ENCODE data around the gene DHRS7C.

DNA sequence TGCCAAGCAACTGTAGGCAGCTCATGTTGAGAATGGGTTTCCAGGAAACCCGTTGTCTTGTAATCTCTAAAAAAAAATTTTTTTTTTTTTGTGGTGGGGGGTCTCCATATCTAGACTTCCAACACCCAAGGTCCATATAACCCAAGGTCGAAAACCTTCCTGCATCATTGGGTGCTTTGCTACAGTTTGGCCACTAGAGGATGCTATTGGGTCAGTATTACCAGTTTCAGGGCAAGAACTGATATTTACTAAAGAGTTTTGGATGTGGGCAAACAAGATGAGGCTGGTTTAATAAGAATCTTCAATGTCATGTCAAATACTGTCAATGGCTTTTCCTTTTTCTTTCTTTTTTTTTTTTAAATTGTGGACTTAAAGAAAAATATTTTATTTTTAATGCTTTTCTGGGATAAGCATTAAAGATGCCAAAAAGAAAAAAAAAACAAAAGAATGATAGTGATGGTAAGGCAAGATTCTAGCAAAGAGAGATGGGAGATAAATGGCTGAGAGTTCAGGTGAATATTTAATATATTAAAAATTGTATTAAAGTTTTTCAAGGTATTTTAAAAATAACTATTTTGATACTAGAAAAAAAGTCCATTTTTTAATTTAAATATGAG lies 62.2 kb downstream of the DHRS7C start:
- TF ChIP-seq, protein P1, sequence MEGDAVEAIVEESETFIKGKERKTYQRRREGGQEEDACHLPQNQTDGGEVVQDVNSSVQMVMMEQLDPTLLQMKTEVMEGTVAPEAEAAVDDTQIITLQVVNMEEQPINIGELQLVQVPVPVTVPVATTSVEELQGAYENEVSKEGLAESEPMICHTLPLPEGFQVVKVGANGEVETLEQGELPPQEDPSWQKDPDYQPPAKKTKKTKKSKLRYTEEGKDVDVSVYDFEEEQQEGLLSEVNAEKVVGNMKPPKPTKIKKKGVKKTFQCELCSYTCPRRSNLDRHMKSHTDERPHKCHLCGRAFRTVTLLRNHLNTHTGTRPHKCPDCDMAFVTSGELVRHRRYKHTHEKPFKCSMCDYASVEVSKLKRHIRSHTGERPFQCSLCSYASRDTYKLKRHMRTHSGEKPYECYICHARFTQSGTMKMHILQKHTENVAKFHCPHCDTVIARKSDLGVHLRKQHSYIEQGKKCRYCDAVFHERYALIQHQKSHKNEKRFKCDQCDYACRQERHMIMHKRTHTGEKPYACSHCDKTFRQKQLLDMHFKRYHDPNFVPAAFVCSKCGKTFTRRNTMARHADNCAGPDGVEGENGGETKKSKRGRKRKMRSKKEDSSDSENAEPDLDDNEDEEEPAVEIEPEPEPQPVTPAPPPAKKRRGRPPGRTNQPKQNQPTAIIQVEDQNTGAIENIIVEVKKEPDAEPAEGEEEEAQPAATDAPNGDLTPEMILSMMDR (IDR thresholded peaks at IDR 0.05; ENCODE audit: insufficient read depth, low read length, poor library complexity, severe bottlenecking): peak; percentile 85
- no peak for TF ChIP-seq EZH2phosphoT487 (conservative IDR thresholded peaks at IDR 0.05; ENCODE audit: low read length)

All from SU-DHL-6 (cell line).